Upper lobe of left lung (tissue), 4 donors: ENCODE results near the gene PAQR3.

ENCODE experiments used
- CTCF ChIP-seq, 6 experiments: fragments of 450-650 bp in 4 of 6; fragments of 200-600 bp in 2 of 6; sonication (generic) in 2 of 6; IDR thresholded peaks; one replicate each; pipeline ENCODE4 v1.5.1; 2016 to 2019; ENCODE audit warnings: antibody characterized with exemption in 6 of 6
- POLR2A ChIP-seq, 4 donors: fragments of 450-650 bp; IDR thresholded peaks; one replicate each; pipeline ENCODE4 v1.5.1; 2016 to 2017; ENCODE audit warnings: antibody characterized with exemption in 4 of 4, mild to moderate bottlenecking in 2 of 4
- POLR2AphosphoS5 ChIP-seq, 2 donors: sonication (generic); formaldehyde crosslinking; IDR thresholded peaks; one replicate each; pipeline ENCODE4 v1.5.1; 2017; ENCODE audit warnings: antibody characterized with exemption in 2 of 2

GRCh38 chr4:78862314-78862737 is 76.9 kb downstream of the PAQR3 start:
- TF ChIP-seq CTCF (IDR thresholded peaks at IDR 0.05) = no peak
- TF ChIP-seq POLR2AphosphoS5 (IDR thresholded peaks at IDR 0.05) = no peak
- TF ChIP-seq POLR2A (IDR thresholded peaks at IDR 0.05) = no peak
